GM12801 (cell line): ENCODE measurements around the gene RPL37A.

Source experiments
- CTCF ChIP-seq: IDR thresholded peaks from one replicate; pipeline ENCODE4 v1.5.1; 2011; ENCODE audit warnings: control low read depth; ENCODE audit not compliant: insufficient read length; ENCODE audit errors: extremely low read depth

RPL37A gene

GRCh38 chr2:216498379-216499352, at the start of gene RPL37A:
RPL37A (plus strand) TSS chr2:216498844; CDS start chr2:216498875, 31 bp downstream.
- TF ChIP-seq CTCF, result no peak

- TF ChIP-seq CTCF, result no peak
Observed at GRCh38 chr2:216450346-216450745, 48.3 kb upstream of the RPL37A start.

GRCh38 chr2:216450784-216451183, 47.9 kb upstream of the RPL37A start:
- TF ChIP-seq CTCF, result no peak

GRCh38 chr2:216453955-216454614, 44.6 kb upstream of the RPL37A start:
- TF ChIP-seq CTCF, result no peak

GRCh38 chr2:216463148-216463547, 35.5 kb upstream of the RPL37A start:
- no peak for TF ChIP-seq CTCF

- no peak for TF ChIP-seq CTCF
Observed at GRCh38 chr2:216464104-216464720, 34.4 kb upstream of the RPL37A start.

- no peak for TF ChIP-seq CTCF
Observed at GRCh38 chr2:216465579-216466195, 33.0 kb upstream of the RPL37A start.
